ENCODE measurements around the gene CNPY1.
"Not testable (repeated sequence)": the region's sequence is repeated elsewhere in the genome, so short reads cannot be mapped to it uniquely, and the experiment has no call there.

CNPY1 gene

GRCh38 chr7:155579565-155579964, 33.2 kb upstream of the CNPY1 start:
- no peak for DNase-seq (ENCODE audit: extremely low read depth in 1 of 2, low read depth in 1 of 2)

- no peak for DNase-seq (ENCODE audit: extremely low read depth in 1 of 2, low read depth in 1 of 2)
These were observed 31.7 kb upstream of the CNPY1 start for GRCh38 chr7:155578016-155578415.

- no peak for DNase-seq (ENCODE audit: extremely low read depth in 1 of 2, low read depth in 1 of 2)
These were observed 31.1 kb upstream of the CNPY1 start for GRCh38 chr7:155577509-155577905.

- no peak for DNase-seq (ENCODE audit: extremely low read depth in 1 of 2, low read depth in 1 of 2)
These were observed 30.6 kb upstream of the CNPY1 start for GRCh38 chr7:155576900-155577508.

- no peak for DNase-seq (ENCODE audit: extremely low read depth in 1 of 2, low read depth in 1 of 2)
These were observed 30.1 kb upstream of the CNPY1 start for GRCh38 chr7:155576416-155576815.

GRCh38 chr7:155574556-155575290, 28.4 kb upstream of the CNPY1 start:
- no peak for DNase-seq (ENCODE audit: extremely low read depth in 1 of 2, low read depth in 1 of 2)

GRCh38 chr7:155571581-155572345, 25.4 kb upstream of the CNPY1 start:
- no peak for DNase-seq (ENCODE audit: extremely low read depth in 1 of 2, low read depth in 1 of 2)

- DNase-seq (ENCODE audit: extremely low read depth in 1 of 2, low read depth in 1 of 2), result no peak
These were observed 24.6 kb upstream of the CNPY1 start for GRCh38 chr7:155570991-155571390.

GRCh38 chr7:155570171-155570958, 24.0 kb upstream of the CNPY1 start:
- no peak for DNase-seq (ENCODE audit: extremely low read depth in 1 of 2, low read depth in 1 of 2)

- no peak for DNase-seq (ENCODE audit: extremely low read depth in 1 of 2, low read depth in 1 of 2)
These were observed 23.3 kb upstream of the CNPY1 start for GRCh38 chr7:155569681-155570080.

- no peak for DNase-seq (ENCODE audit: extremely low read depth in 1 of 2, low read depth in 1 of 2)
These were observed 22.6 kb upstream of the CNPY1 start for GRCh38 chr7:155568842-155569494.

- DNase-seq (ENCODE audit: extremely low read depth in 1 of 2, low read depth in 1 of 2), result no peak
These were observed 21.9 kb upstream of the CNPY1 start for GRCh38 chr7:155568333-155568660.

GRCh38 chr7:155567646-155568332, 21.4 kb upstream of the CNPY1 start:
- DNase-seq (ENCODE audit: extremely low read depth in 1 of 2, low read depth in 1 of 2), result no peak

- DNase-seq (ENCODE audit: extremely low read depth in 1 of 2, low read depth in 1 of 2), result no peak
These were observed 19.9 kb upstream of the CNPY1 start for GRCh38 chr7:155566011-155566836.

- DNase-seq (ENCODE audit: extremely low read depth in 1 of 2, low read depth in 1 of 2), result no peak
These were observed 19.2 kb upstream of the CNPY1 start for GRCh38 chr7:155565596-155565995.

GRCh38 chr7:155562976-155563375, 16.6 kb upstream of the CNPY1 start:
- not testable (repeated sequence) for DNase-seq (ENCODE audit: extremely low read depth in 1 of 2, low read depth in 1 of 2)

GRCh38 chr7:155562106-155562505, 15.7 kb upstream of the CNPY1 start:
- DNase-seq (ENCODE audit: extremely low read depth in 1 of 2, low read depth in 1 of 2), result no peak

- no peak for DNase-seq (ENCODE audit: extremely low read depth in 1 of 2, low read depth in 1 of 2)
These were observed 14.8 kb upstream of the CNPY1 start for GRCh38 chr7:155560982-155561686.

Data from stimulated activated CD8-positive, alpha-beta memory T cell treated with anti-CD3 and anti-CD28 coated beads, Interleukin-7, amount 100 ng/mL, for 48 hours (primary cell).